Fibroblast of pulmonary artery (primary cell): ENCODE data around the gene GALK1.

Source experiments
- DNase-seq: peaks from one replicate; pipeline ENCODE4 v3.0.0-alpha.2; 2010; ENCODE audit warnings: low read depth
- H3K4me3 ChIP-seq: replicated peaks from 2 replicates; pipeline ENCODE4 v1.5.1; 2011; ENCODE audit warnings: low read depth, mild to moderate bottlenecking, control low read depth, low read length, moderate library complexity
- CTCF ChIP-seq: IDR thresholded peaks from 2 replicates; pipeline ENCODE4 v1.5.1; 2011; ENCODE audit warnings: mild to moderate bottlenecking, control low read depth, low read length, inconsistent platforms; ENCODE audit errors: missing control alignments

GALK1 gene

GRCh38 chr17:75730065-75730464 is 34.9 kb downstream of the GALK1 start:
- no peak for TF ChIP-seq CTCF
- no peak for DNase-seq
- H3K4me3 ChIP-seq = no peak overlapping the region

GRCh38 chr17:75729351-75729750 is 35.6 kb downstream of the GALK1 start:
- no peak overlapping the region for H3K4me3 ChIP-seq
- TF ChIP-seq CTCF = no peak
- no peak for DNase-seq

GRCh38 chr17:75727391-75727790 is 37.6 kb downstream of the GALK1 start:
- no peak for TF ChIP-seq CTCF
- no peak overlapping the region for H3K4me3 ChIP-seq
- DNase-seq = no peak

- TF ChIP-seq CTCF = no peak
- no peak overlapping the region for H3K4me3 ChIP-seq
- DNase-seq = no peak
Observed at GRCh38 chr17:75725504-75725903, 39.5 kb downstream of the GALK1 start.

- TF ChIP-seq CTCF = no peak
- H3K4me3 ChIP-seq = no peak overlapping the region
- DNase-seq = no peak
Observed at GRCh38 chr17:75724016-75725003, 40.7 kb downstream of the GALK1 start.

GRCh38 chr17:75723171-75723930 is 41.6 kb downstream of the GALK1 start:
- no peak for DNase-seq
- TF ChIP-seq CTCF = no peak
- H3K4me3 ChIP-seq = no peak overlapping the region
